Transverse colon (tissue), 3 donors: ENCODE results near the gene PLD4.

ENCODE experiments used
- CTCF ChIP-seq, 5 experiments: fragments of 200-600 bp in 3 of 5; fragments of 450-650 bp in 2 of 5; sonication (generic) in 3 of 5; IDR thresholded peaks; 1 replicate in 2 of 5; 2 replicates in 3 of 5; pipeline ENCODE4 v1.5.1; 2016 to 2017; ENCODE audit warnings: antibody characterized with exemption in 5 of 5, inconsistent platforms in 3 of 5, mild to moderate bottlenecking in 2 of 5, moderate library complexity in 1 of 5
- POLR2A ChIP-seq: fragments of 450-650 bp; IDR thresholded peaks from one replicate; pipeline ENCODE4 v1.6.1; 2016; ENCODE audit warnings: antibody characterized with exemption, mild to moderate bottlenecking, moderate library complexity

- no peak for TF ChIP-seq CTCF (IDR thresholded peaks at IDR 0.05)
- no peak for TF ChIP-seq POLR2A
Observed at GRCh38 chr14:104917116-104917515, 7.6 kb upstream of the PLD4 start.
